ENCODE data around the gene PTCD2. TPM values are rescaled to one million over a fixed set of nuclear protein-coding genes. Genes with fewer than 3 reads are reported as not detected.
"Not testable (repeated sequence)": the region's sequence is repeated elsewhere in the genome, so short reads cannot be mapped to it uniquely, and the experiment has no call there.

PTCD2 gene
- total RNA-seq, 2 experiments from 2014 or later = 10.2 to 10.6 TPM

GRCh38 chr5:72383280-72383679, 63.1 kb downstream of the PTCD2 start:
- CTCF ChIA-PET = no interaction called here
- Mint-ChIP-seq H3K9me3 (ENCODE audit: low read depth) (no peaks in the 10 kb centered on the region), H3K4me3 (no peak overlapping the region), H3K27ac (no peak overlapping the region), H3K36me3 (no peaks in the 10 kb centered on the region), H3K4me1 (no peaks in the 10 kb centered on the region), H3K27me3 (peaks cover 12% of the 10 kb centered on the region)
- ATAC-seq = no peak
- DNase-seq = no peak

DNA sequence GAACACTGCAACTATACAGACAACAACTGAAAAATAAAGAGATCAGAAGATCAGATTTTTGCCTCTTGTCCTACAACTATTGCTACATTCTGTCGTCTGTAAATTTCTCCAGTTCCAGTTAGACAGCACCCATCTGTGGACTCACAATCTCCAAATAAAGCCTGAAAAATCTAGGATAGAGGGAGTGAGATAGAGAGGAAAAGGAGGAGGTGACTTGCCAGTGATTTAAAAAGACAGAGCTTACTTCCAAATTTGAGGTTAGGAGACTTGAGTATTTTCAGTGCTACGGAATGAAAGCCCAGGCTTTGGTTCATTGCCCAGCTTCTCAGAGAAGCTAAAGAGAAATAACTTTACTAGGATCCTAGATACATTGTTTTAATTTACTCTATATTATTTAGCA, 63.6 kb downstream of the PTCD2 start:
- no peak overlapping the region for H3K4me3 Mint-ChIP-seq
- no peaks in the 10 kb centered on the region for H3K9me3 Mint-ChIP-seq (ENCODE audit: low read depth)
- DNase-seq (no peak), ATAC-seq (no peak)
- H3K27me3 Mint-ChIP-seq = peaks cover 12% of the 10 kb centered on the region
- H3K36me3 Mint-ChIP-seq = no peaks in the 10 kb centered on the region
- H3K4me1 Mint-ChIP-seq = no peaks in the 10 kb centered on the region
- CTCF ChIA-PET = no interaction called here
- H3K27ac Mint-ChIP-seq = no peak overlapping the region

DNA sequence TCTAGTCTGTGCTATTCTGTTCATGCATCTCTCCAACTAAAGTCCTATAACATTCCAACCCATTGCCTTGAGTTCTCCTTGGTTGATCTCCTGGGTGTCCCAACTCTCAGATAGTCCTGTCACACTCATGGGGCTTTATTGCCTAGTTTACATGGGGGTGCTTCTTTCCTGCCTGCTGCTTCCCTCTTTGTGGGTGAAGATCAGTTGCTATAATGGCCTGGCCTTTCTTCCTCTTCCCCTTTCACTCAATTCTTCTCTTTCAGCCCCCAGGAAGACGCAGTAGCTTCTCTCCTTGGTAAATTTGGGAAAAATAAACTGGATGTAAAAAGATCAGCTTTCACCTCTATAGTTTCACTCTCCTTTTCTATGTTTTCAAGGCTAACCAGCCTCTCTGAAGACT, 66.5 kb downstream of the PTCD2 start:
- ATAC-seq (no peak), DNase-seq (no peak)
- no peak overlapping the region for H3K27ac Mint-ChIP-seq
- CTCF ChIA-PET = no interaction called here
- peaks cover 16% of the 10 kb centered on the region for H3K27me3 Mint-ChIP-seq
- H3K4me1 Mint-ChIP-seq = no peaks in the 10 kb centered on the region
- H3K4me3 Mint-ChIP-seq = no peak overlapping the region
- H3K36me3 Mint-ChIP-seq = no peaks in the 10 kb centered on the region
- H3K9me3 Mint-ChIP-seq (ENCODE audit: low read depth) = no peaks in the 10 kb centered on the region

- H3K36me3 Mint-ChIP-seq = no peaks in the 10 kb centered on the region
- peaks cover 27% of the 10 kb centered on the region for H3K27me3 Mint-ChIP-seq
- DNase-seq (no peak), ATAC-seq (no peak)
- no peaks in the 10 kb centered on the region for H3K9me3 Mint-ChIP-seq (ENCODE audit: low read depth)
- no peak overlapping the region for H3K27ac Mint-ChIP-seq
- CTCF ChIA-PET = interaction anchor here (0.7 to 1.0 kb wide), 2 partner anchors 19 to 400 kb away, joined by 3 read pairs; no protein-coding TSS in a partner anchor
- no peak overlapping the region for H3K4me3 Mint-ChIP-seq
- no peaks in the 10 kb centered on the region for H3K4me1 Mint-ChIP-seq
Observed at GRCh38 chr5:72387985-72388384, 67.8 kb downstream of the PTCD2 start.

GRCh38 chr5:72388646-72389045, 68.5 kb downstream of the PTCD2 start:
- H3K27ac Mint-ChIP-seq = no peak overlapping the region
- no peak for ATAC-seq
- H3K4me1 Mint-ChIP-seq = no peaks in the 10 kb centered on the region
- no peak for DNase-seq
- no peaks in the 10 kb centered on the region for H3K9me3 Mint-ChIP-seq (ENCODE audit: low read depth)
- CTCF ChIA-PET = interaction anchor here (0.7 to 1.0 kb wide), 2 partner anchors 20 to 399 kb away, joined by 3 read pairs; no protein-coding TSS in a partner anchor
- H3K27me3 Mint-ChIP-seq = peaks cover 33% of the 10 kb centered on the region
- H3K4me3 Mint-ChIP-seq = no peak overlapping the region
- no peaks in the 10 kb centered on the region for H3K36me3 Mint-ChIP-seq

- ATAC-seq (no peak), DNase-seq (no peak)
- Mint-ChIP-seq H3K4me3 (no peak overlapping the region), H3K27ac (no peak overlapping the region), H3K9me3 (ENCODE audit: low read depth) (no peaks in the 10 kb centered on the region), H3K27me3 (peaks cover 50% of the 10 kb centered on the region), H3K36me3 (no peaks in the 10 kb centered on the region), H3K4me1 (no peaks in the 10 kb centered on the region)
- CTCF ChIA-PET = no interaction called here
Observed at GRCh38 chr5:72390836-72391235, 70.7 kb downstream of the PTCD2 start.

- Mint-ChIP-seq H3K4me1 (no peaks in the 10 kb centered on the region), H3K27ac (no peak overlapping the region), H3K4me3 (no peak overlapping the region), H3K36me3 (no peaks in the 10 kb centered on the region), H3K9me3 (ENCODE audit: low read depth) (no peaks in the 10 kb centered on the region), H3K27me3 (peaks cover 48% of the 10 kb centered on the region)
- ATAC-seq = no peak
- DNase-seq = no peak
- CTCF ChIA-PET = interaction anchor here (1.4 kb wide), 1 partner anchor 14 kb away, joined by 3 read pairs; no protein-coding TSS in a partner anchor
Observed at GRCh38 chr5:72392326-72392733, 72.2 kb downstream of the PTCD2 start.

GRCh38 chr5:72393052-72393451, 72.9 kb downstream of the PTCD2 start:
- no peak for DNase-seq
- H3K4me1 Mint-ChIP-seq = no peaks in the 10 kb centered on the region
- H3K27me3 Mint-ChIP-seq = peaks cover 50% of the 10 kb centered on the region
- H3K36me3 Mint-ChIP-seq = no peaks in the 10 kb centered on the region
- no peak for ATAC-seq
- no peak overlapping the region for H3K27ac Mint-ChIP-seq
- CTCF ChIA-PET = interaction anchor here (1.4 kb wide), 1 partner anchor 14 kb away, joined by 3 read pairs; no protein-coding TSS in a partner anchor
- H3K4me3 Mint-ChIP-seq = no peak overlapping the region
- H3K9me3 Mint-ChIP-seq (ENCODE audit: low read depth) = no peaks in the 10 kb centered on the region

- Mint-ChIP-seq H3K9me3 (ENCODE audit: low read depth) (no peaks in the 10 kb centered on the region), H3K36me3 (no peaks in the 10 kb centered on the region), H3K4me3 (no peak overlapping the region), H3K27me3 (peaks cover 52% of the 10 kb centered on the region), H3K4me1 (no peaks in the 10 kb centered on the region), H3K27ac (no peak overlapping the region)
- no peak for DNase-seq
- CTCF ChIA-PET = no interaction called here
- ATAC-seq = no peak
Observed at GRCh38 chr5:72394688-72395087, 74.5 kb downstream of the PTCD2 start.

- H3K9me3 Mint-ChIP-seq (ENCODE audit: low read depth) = peaks cover 12% of the 10 kb centered on the region
- ATAC-seq (no peak), DNase-seq (no peak)
- CTCF ChIA-PET = no interaction called here
- H3K27me3 Mint-ChIP-seq = peaks cover 47% of the 10 kb centered on the region
- H3K4me1 Mint-ChIP-seq = no peaks in the 10 kb centered on the region
- no peaks in the 10 kb centered on the region for H3K36me3 Mint-ChIP-seq
- H3K27ac Mint-ChIP-seq = no peak overlapping the region
- H3K4me3 Mint-ChIP-seq = no peak overlapping the region
Observed at GRCh38 chr5:72397836-72398235, 77.7 kb downstream of the PTCD2 start.

DNA sequence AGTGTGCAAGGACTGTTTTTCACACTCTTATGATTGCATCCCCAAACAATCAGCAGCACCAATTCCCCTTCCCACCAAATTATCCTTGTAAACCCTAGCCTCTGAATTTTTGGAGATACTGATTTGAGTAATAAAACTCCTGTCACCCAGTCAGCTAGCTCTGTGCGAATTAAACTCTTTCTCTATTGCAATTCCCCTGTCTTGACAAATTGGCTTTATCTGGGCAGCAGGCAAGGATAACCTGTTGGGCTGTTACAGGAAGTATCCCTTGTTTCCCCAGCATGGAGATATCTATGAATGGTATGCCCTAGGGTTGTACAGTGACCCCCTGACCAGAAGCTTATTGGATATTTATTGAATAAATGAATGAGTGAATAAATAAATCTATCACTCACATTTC, 80.8 kb downstream of the PTCD2 start:
- ATAC-seq = no peak
- Mint-ChIP-seq H3K36me3 (no peaks in the 10 kb centered on the region), H3K4me3 (no peak overlapping the region), H3K27ac (no peak overlapping the region), H3K4me1 (no peaks in the 10 kb centered on the region), H3K9me3 (ENCODE audit: low read depth) (peaks cover 12% of the 10 kb centered on the region), H3K27me3 (peaks cover 23% of the 10 kb centered on the region)
- no peak for DNase-seq
- CTCF ChIA-PET = no interaction called here

DNA sequence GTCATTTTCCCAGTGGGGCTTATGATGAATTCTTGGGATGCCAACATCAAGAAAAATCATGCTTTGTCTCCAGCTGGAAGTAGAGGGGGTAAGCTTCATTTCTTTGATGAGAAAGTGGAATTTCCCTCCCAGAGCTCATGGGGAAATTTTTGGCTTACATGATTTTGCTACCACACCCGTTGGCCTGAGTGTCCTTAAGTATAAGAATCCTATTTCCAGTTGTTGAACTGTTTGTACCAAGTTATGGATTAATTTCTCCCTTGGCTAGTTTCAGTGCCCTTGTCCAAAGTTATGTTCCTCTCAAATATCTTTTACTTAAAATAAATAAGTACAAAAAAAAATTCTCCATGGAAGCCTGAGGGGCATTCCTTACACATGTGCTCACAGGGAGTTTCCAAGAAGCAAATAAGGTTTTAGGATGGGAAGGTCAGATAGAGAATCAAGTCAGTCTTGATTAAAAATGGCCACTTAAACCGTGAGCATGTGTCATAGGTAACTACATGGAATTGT, 82.3 kb downstream of the PTCD2 start:
- ATAC-seq = no peak
- no peak for DNase-seq
- CTCF ChIA-PET = interaction anchor here (1.1 kb wide), 1 partner anchor 121 kb away, joined by 3 read pairs; no protein-coding TSS in a partner anchor
- Mint-ChIP-seq H3K27me3 (peaks cover 19% of the 10 kb centered on the region), H3K4me3 (no peak overlapping the region), H3K36me3 (no peaks in the 10 kb centered on the region), H3K4me1 (no peaks in the 10 kb centered on the region), H3K27ac (no peak overlapping the region), H3K9me3 (ENCODE audit: low read depth) (peaks cover 12% of the 10 kb centered on the region)

- ATAC-seq (no peak), DNase-seq (no peak)
- CTCF ChIA-PET = no interaction called here
- Mint-ChIP-seq H3K27ac (no peak overlapping the region), H3K27me3 (peaks cover 15% of the 10 kb centered on the region), H3K4me3 (no peak overlapping the region), H3K4me1 (no peaks in the 10 kb centered on the region), H3K36me3 (no peaks in the 10 kb centered on the region), H3K9me3 (ENCODE audit: low read depth) (peaks cover 12% of the 10 kb centered on the region)
Observed at GRCh38 chr5:72402959-72403628, 82.9 kb downstream of the PTCD2 start.

GRCh38 chr5:72404771-72405170, 84.6 kb downstream of the PTCD2 start:
- H3K27me3 Mint-ChIP-seq, DNase-seq, ATAC-seq, H3K4me1 Mint-ChIP-seq, H3K36me3 Mint-ChIP-seq, H3K27ac Mint-ChIP-seq, H3K4me3 Mint-ChIP-seq, CTCF ChIA-PET: not testable (repeated sequence)
- H3K9me3 Mint-ChIP-seq (ENCODE audit: low read depth) = peaks cover 12% of the 10 kb centered on the region
